SU-DHL-6 (cell line): Measurements from ENCODE around the gene PGA4.

Source experiments
- EZH2phosphoT487 ChIP-seq: fragments of 200-600 bp; sonication (generic), shearing (Covaris generic); conservative IDR thresholded peaks from 2 replicates; pipeline ENCODE4 v1.6.1; 2018; ENCODE audit warnings: mild to moderate bottlenecking, antibody characterized with exemption, low read length, moderate library complexity, mixed read lengths
- TF ChIP-seq, protein P1 (sequence below): fragments of 200-600 bp; sonication (generic); IDR thresholded peaks from one replicate; pipeline ENCODE4 v1.5.1; 2017; ENCODE audit warnings: antibody characterized with exemption, mild to moderate bottlenecking, low read length, moderate library complexity; ENCODE audit not compliant: insufficient read depth, poor library complexity, severe bottlenecking

GRCh38 chr11:61258546-61258945, 36.4 kb downstream of the PGA4 start:
- TF ChIP-seq, protein P1, sequence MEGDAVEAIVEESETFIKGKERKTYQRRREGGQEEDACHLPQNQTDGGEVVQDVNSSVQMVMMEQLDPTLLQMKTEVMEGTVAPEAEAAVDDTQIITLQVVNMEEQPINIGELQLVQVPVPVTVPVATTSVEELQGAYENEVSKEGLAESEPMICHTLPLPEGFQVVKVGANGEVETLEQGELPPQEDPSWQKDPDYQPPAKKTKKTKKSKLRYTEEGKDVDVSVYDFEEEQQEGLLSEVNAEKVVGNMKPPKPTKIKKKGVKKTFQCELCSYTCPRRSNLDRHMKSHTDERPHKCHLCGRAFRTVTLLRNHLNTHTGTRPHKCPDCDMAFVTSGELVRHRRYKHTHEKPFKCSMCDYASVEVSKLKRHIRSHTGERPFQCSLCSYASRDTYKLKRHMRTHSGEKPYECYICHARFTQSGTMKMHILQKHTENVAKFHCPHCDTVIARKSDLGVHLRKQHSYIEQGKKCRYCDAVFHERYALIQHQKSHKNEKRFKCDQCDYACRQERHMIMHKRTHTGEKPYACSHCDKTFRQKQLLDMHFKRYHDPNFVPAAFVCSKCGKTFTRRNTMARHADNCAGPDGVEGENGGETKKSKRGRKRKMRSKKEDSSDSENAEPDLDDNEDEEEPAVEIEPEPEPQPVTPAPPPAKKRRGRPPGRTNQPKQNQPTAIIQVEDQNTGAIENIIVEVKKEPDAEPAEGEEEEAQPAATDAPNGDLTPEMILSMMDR, result no peak
- TF ChIP-seq EZH2phosphoT487, result no peak
